ENCODE measurements around the gene ZC3H14.

ZC3H14 gene

GRCh38 chr14:88551094-88551870, 11.6 kb upstream of the ZC3H14 start:
- DNase-seq (ENCODE audit: low read depth, low spot score), result peak; percentile 88

GRCh38 chr14:88551980-88552431, 10.8 kb upstream of the ZC3H14 start:
- DNase-seq (ENCODE audit: low read depth, low spot score), result peak; percentile 65

- no peak for DNase-seq (ENCODE audit: low read depth, low spot score)
Observed at GRCh38 chr14:88552876-88553275, 10.0 kb upstream of the ZC3H14 start.

- no peak for DNase-seq (ENCODE audit: low read depth, low spot score)
Observed at GRCh38 chr14:88553886-88554456, 8.9 kb upstream of the ZC3H14 start.

GRCh38 chr14:88554457-88555286, 8.2 kb upstream of the ZC3H14 start, which contains the start of gene PTPN21:
TSS of gene PTPN21 (minus strand) at chr14:88555007. CDS start at chr14:88550417, 4,590 bp downstream.
- DNase-seq (ENCODE audit: low read depth, low spot score), result peak; percentile 84

GRCh38 chr14:88556581-88556980, 6.3 kb upstream of the ZC3H14 start:
- DNase-seq (ENCODE audit: low read depth, low spot score), result no peak

GRCh38 chr14:88559852-88560251, 3.0 kb upstream of the ZC3H14 start:
- DNase-seq (ENCODE audit: low read depth, low spot score), result no peak

GRCh38 chr14:88562532-88562830, 356 bp upstream of the ZC3H14 start:
- DNase-seq (ENCODE audit: low read depth, low spot score), result no peak

GRCh38 chr14:88563845-88564244, 1.0 kb downstream of the ZC3H14 start:
- no peak for DNase-seq (ENCODE audit: low read depth, low spot score)

GRCh38 chr14:88565427-88565826, 2.6 kb downstream of the ZC3H14 start:
- DNase-seq (ENCODE audit: low read depth, low spot score), result no peak

- DNase-seq (ENCODE audit: low read depth, low spot score), result no peak
Observed at GRCh38 chr14:88568196-88568595, 5.4 kb downstream of the ZC3H14 start.

GRCh38 chr14:88572117-88572516, 9.3 kb downstream of the ZC3H14 start:
- no peak for DNase-seq (ENCODE audit: low read depth, low spot score)

GRCh38 chr14:88576222-88576621, 13.4 kb downstream of the ZC3H14 start:
- no peak for DNase-seq (ENCODE audit: low read depth, low spot score)

GRCh38 chr14:88584451-88584850, 21.6 kb downstream of the ZC3H14 start:
- no peak for DNase-seq (ENCODE audit: low read depth, low spot score)

- DNase-seq (ENCODE audit: low read depth, low spot score), result no peak
Observed at GRCh38 chr14:88588081-88588480, 25.2 kb downstream of the ZC3H14 start.

- DNase-seq (ENCODE audit: low read depth, low spot score), result no peak
Observed at GRCh38 chr14:88590173-88590572, 27.3 kb downstream of the ZC3H14 start.

GRCh38 chr14:88592031-88592430, 29.2 kb downstream of the ZC3H14 start:
- no peak for DNase-seq (ENCODE audit: low read depth, low spot score)

- DNase-seq (ENCODE audit: low read depth, low spot score), result no peak
Observed at GRCh38 chr14:88597038-88597437, 34.2 kb downstream of the ZC3H14 start.

GRCh38 chr14:88597601-88598000, 34.8 kb downstream of the ZC3H14 start:
- DNase-seq (ENCODE audit: low read depth, low spot score), result no peak

GRCh38 chr14:88598097-88598675, 35.3 kb downstream of the ZC3H14 start:
- no peak for DNase-seq (ENCODE audit: low read depth, low spot score)

GRCh38 chr14:88599326-88599725, 36.5 kb downstream of the ZC3H14 start:
- no peak for DNase-seq (ENCODE audit: low read depth, low spot score)

GRCh38 chr14:88599761-88600439, 37.1 kb downstream of the ZC3H14 start:
- DNase-seq (ENCODE audit: low read depth, low spot score), result no peak
